Measurements from ENCODE around the gene MCU.

- no peak for TF ChIP-seq RFX5 (IDR thresholded peaks at IDR 0.05; ENCODE audit: borderline replicate concordance, low read depth, low read length)
- no peak for TF ChIP-seq EP300 (IDR thresholded peaks at IDR 0.05; ENCODE audit: borderline replicate concordance in 1 of 2, low read depth in 2 of 2, low read length in 2 of 2)
- no peak for TF ChIP-seq EZH2 (IDR thresholded peaks at IDR 0.05; ENCODE audit: low read depth, low read length, severe bottlenecking)
- TF ChIP-seq CTCF (IDR thresholded peaks at IDR 0.05; ENCODE audit: control extremely low read depth in 1 of 3, insufficient read depth in 1 of 3, low read depth in 1 of 3, low read length in 3 of 3), result peak in 2 of 3 experiments; percentile 17 to 26; a peak in 2 of 4 replicates
- TF ChIP-seq MAX (IDR thresholded peaks at IDR 0.05), result peak; percentile 58; the same call in 1 of the 2 replicates
- TF ChIP-seq E2F6 (IDR thresholded peaks at IDR 0.05), result peak; percentile 42; the same call in 1 of the 2 replicates
- no peak for TF ChIP-seq JUND (IDR thresholded peaks at IDR 0.05; ENCODE audit: low read length)
- TF ChIP-seq CREB1 (IDR thresholded peaks at IDR 0.05), result no peak
- no peak for TF ChIP-seq POLR2AphosphoS5 (IDR thresholded peaks at IDR 0.05; ENCODE audit: low read depth, low read length)
- no peak for TF ChIP-seq KDM1A (IDR thresholded peaks at IDR 0.05; ENCODE audit: borderline replicate concordance, low read length)
- no peak for TF ChIP-seq POLR2A (IDR thresholded peaks at IDR 0.05; ENCODE audit: control extremely low read depth in 1 of 2, low read depth in 2 of 2, low read length in 2 of 2)
- no peak for TF ChIP-seq ATF2 (IDR thresholded peaks at IDR 0.05; ENCODE audit: low read length)
- no peak for TF ChIP-seq SAP30 (IDR thresholded peaks at IDR 0.05; ENCODE audit: insufficient read depth, insufficient replicate concordance, low read length)
Observed at GRCh38 chr10:72913287-72913686, 221.3 kb downstream of the MCU start.
